Fibroblast of the aortic adventitia (primary cell): ENCODE results near the gene OPN1LW. TPM values are rescaled to one million over a fixed set of nuclear protein-coding genes. Genes with fewer than 3 reads are reported as not detected.

ENCODE experiments used
- DNase-seq: peaks from one replicate; pipeline ENCODE4 v3.0.0-alpha.2; 2010; ENCODE audit warnings: low read depth
- H3K4me3 ChIP-seq: 2 replicates; pipeline ENCODE4 v1.5.1; 2011; ENCODE audit warnings: low read depth, mild to moderate bottlenecking, control low read depth, low read length, moderate library complexity
- total RNA-seq: library from RNA; depleted of rRNA; stranded (reverse); fragments of >200 nt; gene quantifications from 2 replicates; pipeline ENCODE4 v1.2.3, GENCODE V29; 2012; ENCODE audit warnings: low replicate concordance
- TF ChIP-seq, protein P1 (sequence below): IDR thresholded peaks from 2 replicates; pipeline ENCODE4 v1.5.1; 2011; ENCODE audit warnings: mild to moderate bottlenecking, low read length, control low read depth, inconsistent platforms; ENCODE audit not compliant: insufficient read depth

Gene OPN1LW
- total RNA-seq, 1 donor: not detected

DNA sequence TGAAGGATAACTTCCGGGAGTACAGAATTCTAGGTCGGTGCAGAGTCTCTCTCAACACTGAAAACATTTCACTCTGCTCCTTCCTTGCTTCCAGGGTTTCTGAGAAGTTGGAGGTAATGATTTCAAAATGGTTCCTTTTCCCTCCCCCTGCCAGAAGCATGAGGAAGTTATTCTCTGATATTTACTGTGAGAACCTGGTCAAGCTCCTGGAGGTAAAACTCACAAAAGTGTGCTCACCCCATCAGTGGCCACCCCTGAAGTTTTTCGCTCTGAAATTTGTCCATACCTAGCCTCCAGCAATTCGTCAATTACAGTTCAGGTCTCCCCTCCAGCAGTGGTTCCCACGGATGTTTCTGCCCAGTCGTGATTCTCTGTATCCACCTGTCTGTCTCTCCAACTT lies 30.3 kb upstream of the OPN1LW start:
- no peak for DNase-seq
- H3K4me3 ChIP-seq: no peak overlapping the region
- TF ChIP-seq, protein P1, sequence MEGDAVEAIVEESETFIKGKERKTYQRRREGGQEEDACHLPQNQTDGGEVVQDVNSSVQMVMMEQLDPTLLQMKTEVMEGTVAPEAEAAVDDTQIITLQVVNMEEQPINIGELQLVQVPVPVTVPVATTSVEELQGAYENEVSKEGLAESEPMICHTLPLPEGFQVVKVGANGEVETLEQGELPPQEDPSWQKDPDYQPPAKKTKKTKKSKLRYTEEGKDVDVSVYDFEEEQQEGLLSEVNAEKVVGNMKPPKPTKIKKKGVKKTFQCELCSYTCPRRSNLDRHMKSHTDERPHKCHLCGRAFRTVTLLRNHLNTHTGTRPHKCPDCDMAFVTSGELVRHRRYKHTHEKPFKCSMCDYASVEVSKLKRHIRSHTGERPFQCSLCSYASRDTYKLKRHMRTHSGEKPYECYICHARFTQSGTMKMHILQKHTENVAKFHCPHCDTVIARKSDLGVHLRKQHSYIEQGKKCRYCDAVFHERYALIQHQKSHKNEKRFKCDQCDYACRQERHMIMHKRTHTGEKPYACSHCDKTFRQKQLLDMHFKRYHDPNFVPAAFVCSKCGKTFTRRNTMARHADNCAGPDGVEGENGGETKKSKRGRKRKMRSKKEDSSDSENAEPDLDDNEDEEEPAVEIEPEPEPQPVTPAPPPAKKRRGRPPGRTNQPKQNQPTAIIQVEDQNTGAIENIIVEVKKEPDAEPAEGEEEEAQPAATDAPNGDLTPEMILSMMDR: no peak

GRCh38 chrX:154114652-154115051 lies 29.4 kb upstream of the OPN1LW start:
- no peak overlapping the region for H3K4me3 ChIP-seq
- no peak for DNase-seq
- TF ChIP-seq, protein P1: no peak

DNA sequence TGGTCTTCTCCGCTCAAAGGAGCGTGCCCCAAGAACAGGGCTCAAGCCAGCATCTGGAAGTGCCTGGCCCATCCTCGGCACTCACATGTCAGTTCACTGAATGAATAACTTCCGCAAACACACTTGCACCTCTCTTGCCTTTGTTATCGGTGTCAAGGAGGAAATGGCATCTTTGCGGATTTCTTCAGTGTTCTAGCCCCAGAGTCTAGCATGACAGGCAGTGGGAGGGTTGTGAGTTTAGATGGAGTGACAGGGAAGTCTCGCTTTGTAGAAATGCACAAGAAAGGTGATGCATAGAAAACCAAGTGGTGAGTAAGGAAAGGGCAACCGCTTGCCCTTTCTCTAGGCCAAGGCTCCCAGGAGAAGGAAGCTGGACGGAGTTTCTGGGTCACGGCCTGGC lies 29.0 kb upstream of the OPN1LW start:
- no peak for DNase-seq
- H3K4me3 ChIP-seq: no peak overlapping the region
- TF ChIP-seq, protein P1: no peak

DNA sequence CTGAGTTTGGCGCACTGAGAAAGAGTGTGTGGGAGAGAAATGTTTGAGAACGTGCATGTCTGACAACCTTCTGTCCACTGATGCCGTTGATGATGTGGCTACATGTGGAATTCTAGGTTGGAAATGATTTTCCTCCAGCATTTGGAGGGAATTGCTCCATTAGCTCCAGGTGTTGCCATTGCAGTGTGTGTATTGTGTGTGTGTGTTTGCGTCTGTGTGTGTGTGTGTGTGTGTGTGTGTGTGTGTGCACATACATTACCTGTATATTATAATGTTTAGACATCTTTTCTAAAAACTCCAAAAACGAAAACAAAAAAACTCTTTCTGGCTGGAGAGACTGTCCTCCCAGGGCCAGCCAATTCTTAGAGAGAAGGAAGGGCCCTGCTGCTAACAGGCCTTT lies 28.3 kb upstream of the OPN1LW start:
- TF ChIP-seq, protein P1: no peak
- DNase-seq: no peak
- H3K4me3 ChIP-seq: no peak overlapping the region

GRCh38 chrX:154116426-154117211 lies 27.4 kb upstream of the OPN1LW start:
- no peak for DNase-seq
- TF ChIP-seq, protein P1: no peak

GRCh38 chrX:154117566-154117965 lies 26.5 kb upstream of the OPN1LW start:
- no peak overlapping the region for H3K4me3 ChIP-seq
- TF ChIP-seq, protein P1: no peak
- DNase-seq: no peak

More at GRCh38 chrX:154116426-154117211, 27.4 kb upstream of the OPN1LW start:
- H3K4me3 ChIP-seq: no peak overlapping the region
